Measurements from ENCODE around the gene VAT1. TPM values are rescaled to one million over a fixed set of nuclear protein-coding genes. Genes with fewer than 3 reads are reported as not detected.

Gene VAT1
- total RNA-seq, 4 donors from 2014 or later = 203 to 246 (median 228) TPM

- TF ChIP-seq CTCF (IDR thresholded peaks at IDR 0.05) (no peak), EP300 (IDR thresholded peaks at IDR 0.05) (no peak), POLR2A (IDR thresholded peaks at IDR 0.05) (no peak)
- no peak overlapping the region for H3K4me3 ChIP-seq
- no peaks in the 10 kb centered on the region for H3K36me3 ChIP-seq
- H3K9me3 ChIP-seq = no peaks in the 10 kb centered on the region
- peak overlapping the region in 2 of 4 donors; percentile 7 to 40 for H3K27ac ChIP-seq
- no peaks in the 10 kb centered on the region for H3K27me3 ChIP-seq
- DNase-seq (ENCODE audit: low spot score in 2 of 2) = no peak
- peaks cover 0 to 10% (median 0%) of the 10 kb centered on the region in 4 donors for H3K4me1 ChIP-seq
- WGBS, 2 donors = 38 to 42% methylated on average over 12 of the region's 12 CpGs
Measured at GRCh38 chr17:43033948-43034881, 12.0 kb upstream of the VAT1 start.

- no peak overlapping the region for H3K27ac ChIP-seq
Measured at GRCh38 chr17:43031666-43032065, 9.5 kb upstream of the VAT1 start.

GRCh38 chr17:43030137-43030767 is 8.1 kb upstream of the VAT1 start:
- no peak overlapping the region for H3K4me3 ChIP-seq
- 55 to 59% methylated on average over 6 of the region's 6 CpGs for WGBS, 2 donors
- H3K36me3 ChIP-seq = no peaks in the 10 kb centered on the region
- H3K4me1 ChIP-seq = peaks cover 0 to 9% (median 0%) of the 10 kb centered on the region in 4 donors
- no peak for DNase-seq (ENCODE audit: low spot score in 2 of 2)
- no peak for TF ChIP-seq CTCF (IDR thresholded peaks at IDR 0.05)
- peak overlapping the region in 3 of 4 donors; percentile 61 to 77 (median 70) for H3K27ac ChIP-seq
- no peaks in the 10 kb centered on the region for H3K27me3 ChIP-seq
- no peaks in the 10 kb centered on the region for H3K9me3 ChIP-seq

More at GRCh38 chr17:43031666-43032065, 9.5 kb upstream of the VAT1 start:
- H3K4me1 ChIP-seq = peaks cover 0 to 10% (median 0%) of the 10 kb centered on the region in 4 donors
- H3K27me3 ChIP-seq = no peaks in the 10 kb centered on the region
- TF ChIP-seq CTCF (IDR thresholded peaks at IDR 0.05) (no peak), EP300 (IDR thresholded peaks at IDR 0.05) (no peak), POLR2A (IDR thresholded peaks at IDR 0.05) (no peak)
- 80 to 88% methylated on average over 3 of the region's 3 CpGs for WGBS, 2 donors
- H3K36me3 ChIP-seq = no peaks in the 10 kb centered on the region
- no peaks in the 10 kb centered on the region for H3K9me3 ChIP-seq
- DNase-seq (ENCODE audit: low spot score in 2 of 2) = no peak
- no peak overlapping the region for H3K4me3 ChIP-seq

- Histone ChIP-seq H3K36me3 (no peaks in the 10 kb centered on the region), H3K27me3 (no peaks in the 10 kb centered on the region), H3K27ac (no peak overlapping the region), H3K4me1 (peaks cover 0 to 13% (median 0%) of the 10 kb centered on the region in 4 donors), H3K9me3 (no peaks in the 10 kb centered on the region), H3K4me3 (no peak overlapping the region)
- WGBS, 2 donors = 67 to 78% methylated on average over 17 of the region's 17 CpGs
- TF ChIP-seq CTCF (IDR thresholded peaks at IDR 0.05) (no peak), EP300 (IDR thresholded peaks at IDR 0.05) (no peak), POLR2A (IDR thresholded peaks at IDR 0.05) (no peak)
- DNase-seq (ENCODE audit: low spot score in 2 of 2) = no peak
Measured at GRCh38 chr17:43028221-43028861, 6.2 kb upstream of the VAT1 start.

Measured in tibial nerve (tissue), 4 donors.